GM21390 (cell line): ENCODE data around the gene CHD6.

Experiments used
- ATAC-seq: cut with Tn5 transposase; IDR thresholded peaks from one replicate; pipeline ENCODE4 v1.9.1; 2021; ENCODE audit not compliant: unreplicated experiment

CHD6 gene

DNA sequence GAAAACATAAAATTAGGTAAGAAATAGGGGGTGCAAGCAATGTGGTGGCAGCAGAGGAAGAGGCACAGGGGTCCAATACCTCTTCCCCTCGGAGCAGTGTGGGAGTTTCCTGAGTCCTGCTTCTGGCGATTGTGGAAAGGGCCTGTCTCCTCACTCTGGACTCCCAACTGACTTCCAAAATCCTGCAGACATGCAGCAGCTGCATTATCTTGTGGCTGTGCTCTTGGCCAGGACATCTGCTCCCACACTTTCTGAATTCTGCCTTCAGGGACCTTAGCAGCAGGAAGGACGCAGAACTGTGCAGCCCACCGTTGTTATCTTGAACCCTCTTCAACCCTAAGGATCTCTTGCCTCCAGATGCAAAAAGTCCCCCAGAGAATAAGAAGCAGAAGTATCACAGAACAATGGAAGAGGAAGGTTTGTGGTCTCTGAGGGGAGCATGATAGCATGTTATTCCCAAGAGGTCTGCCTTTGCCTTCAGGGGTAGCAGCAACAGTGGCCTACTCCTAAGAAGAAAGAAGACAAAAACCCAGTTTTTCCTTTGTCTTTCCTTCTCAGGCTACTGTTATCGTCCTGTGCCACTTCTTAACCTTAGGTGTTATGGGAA, 149.1 kb downstream of the CHD6 start:
- no peak for ATAC-seq

DNA sequence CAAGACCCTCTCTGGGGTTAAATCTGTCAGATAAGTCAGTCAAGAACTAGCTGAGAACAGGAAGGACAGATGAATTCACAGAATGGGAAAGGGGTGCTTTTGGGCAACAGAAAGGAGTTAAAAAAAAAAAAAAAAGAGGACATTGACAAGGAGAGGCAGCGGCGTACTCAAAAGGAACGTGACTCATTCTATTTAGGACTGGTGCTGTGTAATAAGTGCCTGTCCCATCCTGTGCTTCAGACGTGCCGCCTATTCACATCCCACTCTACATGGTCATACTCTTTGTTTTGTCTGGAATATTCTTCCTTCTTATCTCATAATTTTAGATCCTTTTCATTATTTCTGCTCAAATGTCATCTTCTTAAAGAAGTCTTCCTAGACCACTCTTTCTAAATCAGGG, 150.5 kb downstream of the CHD6 start:
- ATAC-seq, result no peak

DNA sequence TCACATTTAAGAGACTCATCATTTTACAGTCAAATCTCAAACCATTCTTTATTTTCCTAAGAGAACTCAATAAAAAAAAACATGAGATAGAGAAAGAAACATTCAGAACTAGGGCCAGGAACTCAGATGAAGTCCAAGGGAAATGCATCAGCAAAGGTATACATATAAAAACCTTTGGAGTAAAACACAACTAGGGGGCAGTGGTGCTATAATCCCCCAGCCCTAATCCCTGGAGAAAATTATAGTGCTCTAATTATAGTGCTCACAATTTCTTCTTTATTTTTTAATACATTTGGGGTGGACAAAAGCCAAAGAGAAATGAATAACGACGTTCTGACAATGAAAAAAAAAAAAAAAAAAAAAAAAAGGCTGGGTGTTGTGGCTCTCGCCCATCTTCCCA, 151.0 kb downstream of the CHD6 start:
- no peak for ATAC-seq

DNA sequence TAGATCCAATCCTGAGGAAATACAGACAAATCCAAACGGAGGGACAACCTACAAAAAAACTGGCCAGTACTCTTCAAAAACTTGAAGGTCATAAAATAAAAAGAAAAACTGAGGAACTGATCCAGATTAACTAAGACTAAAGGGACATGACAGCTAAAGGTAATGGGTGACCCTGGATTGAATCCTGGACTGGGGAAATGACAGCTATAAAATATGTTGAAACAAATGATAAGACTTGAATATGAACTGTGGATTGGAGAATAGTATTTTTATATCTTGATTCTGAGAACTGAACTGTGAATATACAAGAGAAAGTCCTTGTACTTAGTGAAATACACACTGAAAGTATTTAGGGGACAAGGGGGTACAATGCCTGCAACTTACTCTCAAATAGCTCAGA, 154.6 kb downstream of the CHD6 start:
- no peak for ATAC-seq

DNA sequence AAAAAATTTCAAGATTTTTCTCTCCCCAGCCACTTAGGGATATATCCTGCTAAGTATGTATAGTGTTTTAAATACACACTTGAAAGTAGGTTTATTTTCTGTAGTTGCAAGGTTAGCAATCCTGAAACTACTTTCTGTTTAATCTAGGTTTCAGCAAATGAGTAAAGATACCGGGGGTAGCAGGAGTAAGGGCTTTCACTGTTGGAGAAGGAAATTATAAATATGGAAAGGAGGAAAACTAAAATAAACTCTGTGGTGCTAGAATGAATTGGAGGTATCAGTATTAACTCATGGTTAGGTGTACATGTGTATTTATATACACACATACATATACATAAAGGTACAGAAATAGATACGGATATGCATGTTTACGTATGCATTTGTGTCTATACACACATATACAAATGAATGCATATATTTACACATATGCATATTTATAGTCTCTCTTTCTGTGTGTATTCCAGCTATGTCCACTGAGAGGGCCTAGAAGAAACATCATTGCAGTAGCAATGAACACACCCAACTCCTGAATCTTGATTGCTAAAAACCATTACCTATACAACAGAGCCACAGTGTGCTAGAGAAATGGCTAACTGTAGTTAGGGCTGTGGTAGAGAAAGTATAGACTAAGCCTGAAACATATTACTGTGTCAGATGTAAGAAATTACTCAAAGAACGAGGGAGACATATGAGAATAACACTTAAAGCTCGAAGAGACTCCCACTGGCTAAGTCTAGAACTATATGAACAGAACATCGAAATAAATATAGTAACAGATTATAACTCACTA, 155.6 kb downstream of the CHD6 start:
- ATAC-seq, result peak; percentile 77

DNA sequence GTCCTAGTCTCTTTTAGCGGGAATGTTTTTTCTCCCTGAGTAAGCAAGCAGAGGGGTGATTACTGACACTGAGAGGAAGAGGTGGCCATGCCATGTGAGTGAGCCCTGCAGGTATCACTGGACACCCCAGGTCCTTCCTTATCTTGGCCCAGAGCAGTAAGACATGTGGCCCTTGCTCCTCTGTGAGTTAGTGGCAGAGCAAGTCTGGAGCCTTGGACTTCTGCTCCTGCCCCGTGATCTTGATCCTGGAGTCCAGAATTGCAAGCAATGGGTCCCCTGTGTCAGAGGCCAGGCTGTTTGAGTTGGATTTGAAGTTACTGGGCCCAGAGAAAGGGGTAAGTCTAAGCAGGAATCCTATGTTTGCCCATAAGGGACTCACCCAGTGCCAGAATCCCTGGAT, 159.4 kb downstream of the CHD6 start:
- ATAC-seq, result no peak

DNA sequence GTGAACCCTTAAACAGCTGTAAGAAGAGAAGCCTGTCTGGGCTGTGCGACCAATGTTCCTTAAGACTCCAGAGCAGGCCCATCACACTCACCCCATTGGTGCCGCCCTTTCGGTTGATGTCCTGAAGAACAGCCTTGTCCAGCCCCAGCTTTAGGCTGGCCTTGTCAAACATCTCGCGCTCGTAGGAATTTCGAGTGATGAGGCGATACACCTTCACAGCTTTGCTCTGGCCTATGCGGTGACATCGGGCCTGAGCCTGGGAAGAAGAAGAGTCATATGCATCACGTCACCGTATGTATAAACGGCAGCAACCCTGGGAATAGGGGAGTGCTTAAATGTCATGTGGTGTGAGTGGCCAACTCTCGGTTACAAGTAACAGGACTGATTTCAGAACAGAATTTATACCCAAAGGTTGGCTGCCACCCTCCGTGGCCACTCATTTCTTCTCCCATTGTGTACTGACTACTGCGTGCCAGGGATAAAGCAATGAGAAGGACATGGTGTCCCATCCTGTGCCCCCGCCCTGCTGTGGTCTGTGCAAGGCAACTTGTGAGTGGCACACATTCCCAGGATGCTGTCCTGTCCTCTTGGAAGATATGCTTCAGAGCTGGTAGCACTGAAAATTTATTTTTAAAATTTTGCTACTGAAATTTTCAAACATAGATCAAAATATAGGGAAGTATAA, 160.9 kb downstream of the CHD6 start:
- no peak for ATAC-seq

DNA sequence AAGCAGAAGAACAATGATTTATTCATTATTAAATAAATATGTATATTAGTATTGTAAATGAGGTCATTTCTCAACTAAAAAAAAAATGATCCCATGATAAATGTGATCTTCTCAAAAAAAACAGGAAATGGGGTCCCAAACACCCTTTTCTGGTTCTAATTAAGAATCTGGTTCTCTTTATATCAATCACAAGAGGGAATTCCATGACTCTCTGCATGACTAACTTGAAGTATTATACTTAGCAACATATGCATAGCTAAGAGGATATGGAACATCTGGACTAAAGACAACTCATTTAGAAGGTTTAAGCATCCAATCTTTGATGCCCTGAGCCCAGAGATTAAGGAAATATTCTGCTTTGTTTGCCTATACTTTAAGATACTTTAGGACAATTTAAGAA, 161.8 kb downstream of the CHD6 start:
- no peak for ATAC-seq

DNA sequence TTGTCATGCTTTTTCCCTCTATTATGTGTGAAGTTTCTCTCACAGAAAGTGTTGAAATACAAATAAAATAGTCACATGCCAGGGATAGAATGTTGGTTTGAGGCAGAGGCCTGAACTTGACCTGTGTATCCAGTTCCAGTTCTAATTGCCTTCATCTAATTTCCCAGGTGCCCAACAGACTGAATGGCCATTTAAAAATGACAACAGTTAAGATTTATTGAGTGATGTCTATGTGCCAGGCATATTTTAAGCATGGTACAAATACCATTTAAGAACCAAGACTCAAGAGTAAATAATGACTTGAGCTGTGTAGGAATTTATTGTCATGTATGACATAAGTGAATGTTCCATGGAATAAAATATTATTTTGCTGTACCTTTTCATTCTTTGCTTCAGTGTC, 163.9 kb downstream of the CHD6 start:
- ATAC-seq, result no peak

DNA sequence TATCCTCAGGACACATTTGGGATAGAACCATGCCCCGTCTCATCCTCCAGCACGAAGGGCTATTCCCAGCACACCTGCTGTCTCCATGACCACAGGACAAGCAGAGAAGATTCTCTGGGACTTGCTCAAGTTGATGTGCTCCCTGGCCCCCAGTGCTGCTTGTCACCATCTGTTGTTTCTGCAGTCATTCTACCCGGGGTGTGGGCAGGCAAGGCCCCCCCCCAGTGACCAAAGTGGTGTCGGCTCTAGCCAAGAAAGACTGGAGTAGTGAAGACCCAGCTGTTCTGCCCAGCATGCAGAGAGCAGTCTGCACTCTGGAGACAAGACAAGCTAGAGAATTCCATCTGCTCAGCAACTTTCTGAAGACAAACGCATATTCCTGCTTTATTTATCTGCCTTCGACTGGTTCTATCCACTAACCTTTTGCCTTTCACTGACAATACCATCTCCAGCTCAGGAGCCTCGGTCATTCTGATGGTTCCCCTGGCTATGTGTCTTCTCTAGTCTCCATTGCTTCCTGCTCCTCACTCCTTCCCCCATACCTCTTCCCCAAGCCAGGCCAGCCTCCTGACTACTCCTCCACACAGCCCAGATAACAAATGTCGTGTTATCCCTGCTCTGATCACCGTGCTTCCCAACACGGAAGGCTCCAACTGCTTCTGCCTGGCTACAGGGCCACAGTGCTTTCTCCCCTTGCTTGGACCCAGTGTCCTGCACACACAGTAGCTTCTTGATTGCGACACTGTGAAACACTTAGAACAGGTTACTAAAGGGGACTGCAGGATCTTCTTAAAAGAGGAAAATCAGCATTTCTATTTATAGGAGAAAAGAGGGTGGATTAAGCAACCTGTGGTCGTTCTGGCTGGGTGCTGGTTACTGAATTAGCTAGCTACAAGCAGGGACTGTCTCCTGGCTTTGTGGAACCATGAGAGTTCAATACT, 164.9 kb downstream of the CHD6 start:
- no peak for ATAC-seq

DNA sequence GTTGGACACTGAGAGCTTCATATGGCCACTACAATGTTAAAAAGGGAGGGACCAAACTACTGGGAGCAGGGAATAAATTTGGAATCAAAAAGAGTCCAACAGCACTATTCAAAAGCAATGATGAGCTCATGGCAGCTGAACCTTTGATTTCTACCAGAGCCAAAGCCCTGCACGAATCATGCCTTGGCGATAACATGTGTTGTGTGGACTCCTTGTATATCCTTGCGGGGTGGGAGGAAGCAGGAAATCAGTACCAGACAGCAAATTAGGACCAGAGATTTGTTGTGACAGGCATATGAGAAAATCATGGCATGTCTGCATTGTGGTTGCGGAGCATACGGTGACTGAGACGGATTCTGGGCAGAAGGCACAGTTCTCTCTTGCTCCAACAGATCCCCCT, 166.0 kb downstream of the CHD6 start:
- no peak for ATAC-seq

DNA sequence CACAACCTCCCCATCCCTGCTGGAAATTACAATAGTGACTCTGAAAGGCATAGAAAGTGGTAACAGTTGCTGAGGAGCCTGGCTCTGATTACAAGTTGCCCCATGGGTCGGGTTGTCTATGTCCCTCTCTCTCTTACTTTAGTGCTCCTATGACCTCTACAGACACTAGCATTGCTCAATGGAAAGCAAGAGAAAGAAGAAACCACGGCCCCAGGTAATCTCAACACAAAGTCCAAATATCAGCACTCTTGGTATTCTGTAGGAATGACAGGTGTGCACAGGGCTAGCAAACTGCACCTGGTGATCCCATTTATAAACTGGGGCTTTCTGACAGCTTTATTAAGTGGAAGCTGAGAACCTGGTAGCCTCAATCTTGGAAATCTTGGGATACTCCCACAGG, 171.2 kb downstream of the CHD6 start:
- ATAC-seq, result no peak

DNA sequence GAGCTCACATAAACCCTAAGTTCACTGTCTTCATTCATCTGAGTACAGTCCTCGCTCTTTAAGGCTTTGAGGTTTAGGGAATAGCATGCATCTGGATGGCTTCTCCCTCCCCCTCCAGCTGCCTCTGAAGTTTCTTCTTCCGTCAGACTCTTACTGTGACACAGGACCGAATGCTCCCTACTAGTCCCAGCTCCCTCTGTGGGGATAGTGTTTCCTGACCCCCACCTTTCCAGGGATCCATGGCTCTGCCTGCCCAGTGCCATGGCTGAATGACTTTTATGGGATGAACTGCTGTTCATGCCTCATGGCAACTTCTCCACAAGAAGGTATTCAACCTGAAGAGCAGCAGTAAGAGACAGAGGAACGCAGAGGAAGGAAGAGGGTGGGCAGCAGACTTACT, 171.7 kb downstream of the CHD6 start:
- ATAC-seq, result no peak

DNA sequence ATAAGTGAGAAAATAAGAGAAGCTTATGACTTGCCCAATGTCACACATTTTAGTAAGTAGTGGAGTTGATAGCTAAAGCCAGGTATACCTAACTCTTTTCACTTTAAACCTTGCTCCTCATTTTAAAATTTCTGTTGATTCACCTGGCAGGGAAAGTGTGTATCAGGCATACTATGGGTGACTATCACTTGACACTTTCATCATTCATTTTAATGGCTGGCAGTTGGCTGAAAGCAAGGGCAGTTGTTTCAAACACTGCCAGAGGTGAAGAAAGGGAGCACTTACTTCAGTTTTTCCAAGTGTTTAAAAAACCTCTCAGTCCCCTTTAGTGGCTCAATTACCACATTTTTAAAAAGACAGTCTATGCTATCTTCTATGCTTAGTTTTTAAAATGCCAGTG, 173.4 kb downstream of the CHD6 start:
- no peak for ATAC-seq

DNA sequence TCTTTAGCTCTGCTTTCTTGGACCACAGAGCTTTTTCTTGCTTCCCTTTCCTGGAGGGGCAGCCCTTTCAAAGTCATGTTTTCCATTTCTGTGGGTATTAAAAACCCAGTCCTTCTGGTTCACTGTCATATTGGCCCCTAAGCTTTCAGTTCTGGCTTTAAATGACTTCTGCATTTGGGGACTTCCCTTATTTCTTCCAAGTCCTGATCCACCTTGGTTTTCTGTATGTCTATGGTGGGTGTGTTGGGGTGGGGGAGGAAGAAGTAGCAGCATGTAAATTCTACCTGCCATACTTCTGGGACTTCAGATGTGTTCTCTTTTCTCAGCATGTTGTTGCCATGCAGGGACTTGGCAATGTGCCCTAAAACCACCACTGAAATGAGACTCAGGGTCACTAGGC, 174.5 kb downstream of the CHD6 start:
- ATAC-seq, result no peak

DNA sequence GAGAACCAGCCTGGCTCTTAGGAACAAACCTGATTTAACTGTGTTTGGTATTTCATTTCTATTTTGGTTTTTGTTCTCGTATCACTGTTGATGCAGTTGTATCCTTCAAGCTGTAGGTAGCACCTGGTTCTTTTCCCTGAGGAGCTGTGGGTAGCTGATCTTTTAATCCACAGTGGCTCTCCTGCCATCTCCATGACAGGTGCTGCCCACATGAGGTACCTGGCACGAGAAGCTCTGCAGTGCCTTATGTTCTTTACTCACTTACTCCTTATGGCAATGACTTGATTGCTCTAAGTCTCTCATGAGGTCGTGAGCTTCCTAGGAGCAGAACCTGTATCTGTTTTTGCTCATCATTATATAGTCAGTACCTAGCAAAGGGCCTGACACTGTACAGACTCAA, 177.3 kb downstream of the CHD6 start:
- ATAC-seq, result no peak

DNA sequence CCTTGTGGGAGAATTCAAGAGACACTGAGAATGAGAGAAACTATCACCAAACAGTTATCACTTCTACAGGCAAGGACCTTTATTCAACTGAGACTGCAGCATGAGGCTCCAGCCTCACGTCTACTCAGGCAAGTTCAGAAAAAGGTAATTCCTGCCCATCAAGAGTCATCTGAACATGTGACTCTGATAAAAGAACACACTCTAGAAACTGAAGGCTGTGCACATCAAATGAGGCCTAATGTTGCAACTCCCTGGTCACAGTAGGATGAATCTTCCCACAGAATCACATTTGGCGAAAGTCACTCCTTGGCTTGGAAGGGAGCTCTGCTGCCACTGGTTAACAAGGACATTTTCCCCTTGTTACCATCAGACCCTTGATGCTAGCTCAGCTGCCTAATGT, 180.3 kb downstream of the CHD6 start:
- ATAC-seq, result no peak

DNA sequence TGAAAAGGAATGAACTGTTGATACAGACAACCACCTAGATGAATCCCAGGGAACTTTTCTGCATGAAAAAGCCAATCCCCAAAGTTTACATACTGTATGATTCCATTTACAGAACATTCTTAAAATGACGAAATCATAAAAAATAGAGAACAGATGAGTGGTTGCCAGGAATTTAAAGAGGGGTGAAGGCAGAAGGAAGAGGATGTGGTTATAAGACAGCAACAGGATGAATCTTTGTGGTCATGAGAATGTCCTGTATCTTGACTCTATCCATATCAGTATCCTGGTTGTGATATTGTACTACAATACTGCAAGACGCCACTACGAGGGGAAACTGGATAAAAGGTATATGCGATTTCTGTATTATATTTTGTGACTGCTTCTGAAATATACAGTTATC, 181.5 kb downstream of the CHD6 start:
- no peak for ATAC-seq

DNA sequence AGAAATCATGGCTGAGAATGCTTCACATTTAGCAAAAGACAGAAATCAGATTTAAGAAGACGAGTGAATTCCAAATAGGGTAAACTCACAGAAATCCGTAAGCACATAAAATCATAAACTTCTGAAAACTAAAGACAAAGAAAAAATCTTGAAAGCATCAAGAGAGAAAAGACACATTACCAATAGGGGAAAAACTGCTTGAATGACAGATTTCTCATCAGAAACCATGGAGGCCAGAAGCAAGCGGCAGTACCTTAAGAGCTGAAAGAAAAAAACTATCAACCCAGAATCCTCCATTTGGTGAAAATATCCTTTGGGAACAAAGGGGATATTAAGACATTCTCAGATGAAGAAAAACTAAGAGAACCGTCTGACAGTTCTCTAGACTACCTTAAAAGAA, 185.0 kb downstream of the CHD6 start:
- no peak for ATAC-seq

DNA sequence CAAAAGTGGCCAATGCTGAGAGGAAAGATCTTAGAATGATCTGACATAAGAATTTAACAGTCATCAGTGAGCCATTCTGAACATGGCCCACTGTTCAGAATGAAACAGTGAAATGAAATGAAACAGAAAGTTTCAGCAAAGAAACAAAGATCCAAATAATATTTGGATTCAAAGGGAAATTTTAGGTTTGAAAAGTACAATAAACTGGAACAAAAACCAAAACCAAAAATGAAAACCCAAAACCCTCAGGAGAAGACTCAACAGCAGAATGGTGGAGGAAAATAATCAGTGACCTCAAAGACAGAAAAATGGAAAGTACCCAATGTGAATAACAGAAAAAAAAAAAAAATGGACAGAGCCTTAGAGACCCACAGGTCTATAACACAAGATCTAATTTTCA, 185.4 kb downstream of the CHD6 start:
- ATAC-seq, result no peak

DNA sequence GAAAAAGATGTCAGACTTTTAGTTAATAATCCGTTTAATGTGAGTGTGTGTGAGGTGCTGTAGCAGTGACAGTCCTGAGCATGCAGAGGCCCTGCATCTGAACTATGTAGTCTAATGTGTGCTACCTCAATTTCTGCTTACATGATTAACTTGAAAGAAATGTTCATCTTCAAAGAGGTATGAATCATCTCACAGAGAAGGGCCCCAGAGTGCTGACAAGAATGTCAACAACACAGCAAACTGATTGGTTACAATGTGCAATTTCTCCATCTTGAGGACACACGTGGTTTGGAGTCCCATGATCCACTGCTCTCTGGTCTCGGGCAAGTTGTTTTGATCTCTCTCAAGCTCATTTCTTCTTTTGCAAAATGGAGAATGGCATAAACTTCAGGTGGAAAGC, 189.9 kb downstream of the CHD6 start:
- ATAC-seq, result no peak
